H1 (cell line): ENCODE data around the gene CCDC93. TPM values are rescaled to one million over a fixed set of nuclear protein-coding genes. Genes with fewer than 3 reads are reported as not detected.

ENCODE experiments used
- CTCF ChIA-PET: fragments of 300-600 bp; sonication (Branson Sonifier 250); formaldehyde crosslinking; loops from one replicate; lab custom pipeline; 2021; ENCODE audit not compliant: partially characterized antibody; lab: Charles Lee
- POLR2A ChIA-PET: fragments of 300-600 bp; sonication (Branson Sonifier 250); formaldehyde crosslinking; loops from one replicate; lab custom pipeline; 2021; ENCODE audit warnings: inconsistent platforms; ENCODE audit not compliant: partially characterized antibody; lab: Charles Lee
- DNase-seq, 2 experiments: peaks; one replicate each; pipeline versions ENCODE4 v3.0.0 to v3.0.0-alpha.2; 2010 to 2022; ENCODE audit warnings: low spot score in 2 of 2, low read depth in 1 of 2, mixed read lengths in 1 of 2
- FAIRE-seq: peaks from 2 replicates; lab custom pipeline; 2011; peaks lifted over from hg19 to GRCh38; lab: Jason Lieb, UNC
- H2AFZ ChIP-seq: 2 replicates; pipeline ENCODE4 v1.8.1; 2012; ENCODE audit warnings: low read length, inconsistent platforms
- H2AK5ac ChIP-seq: 2 replicates; pipeline ENCODE4 v1.6.1; 2013; ENCODE audit warnings: low read depth, low read length
- H2BK120ac ChIP-seq: replicated peaks from 2 replicates; pipeline ENCODE3; 2013; ENCODE audit warnings: low read depth, low read length, inconsistent platforms
- H2BK12ac ChIP-seq: 2 replicates; pipeline ENCODE4 v1.6.1; 2013; ENCODE audit warnings: low read depth, low read length
- H2BK15ac ChIP-seq: 2 replicates; pipeline ENCODE4 v1.6.1; 2013; ENCODE audit warnings: low read length
- H2BK20ac ChIP-seq: 2 replicates; pipeline ENCODE4 v1.6.1; 2013; ENCODE audit warnings: low read length
- H2BK5ac ChIP-seq: 2 replicates; pipeline ENCODE4 v1.6.1; 2013; ENCODE audit warnings: low read depth, low read length
- H3K14ac ChIP-seq: 2 replicates; pipeline ENCODE4 v1.6.1; 2013; ENCODE audit warnings: inconsistent platforms; ENCODE audit not compliant: insufficient read length
- H3K18ac ChIP-seq: 2 replicates; pipeline ENCODE4 v1.6.1; 2013; ENCODE audit warnings: low read length; ENCODE audit errors: extremely low read depth
- H3K23ac ChIP-seq: 2 replicates; pipeline ENCODE4 v1.6.1; 2013; ENCODE audit warnings: inconsistent platforms; ENCODE audit not compliant: insufficient read length
- H3K23me2 ChIP-seq: 2 replicates; pipeline ENCODE4 v1.6.1; 2013; ENCODE audit warnings: low read depth, low read length
- H3K27ac ChIP-seq: 2 replicates; pipeline ENCODE4 v1.6.1; 2011; ENCODE audit warnings: low read depth, low read length, inconsistent platforms
- H3K27me3 ChIP-seq, 4 experiments: replicated peaks in 1 of 4; 1 replicate in 1 of 4; 2 replicates in 3 of 4; pipeline versions ENCODE4 v1.6.1 to v1.8.1; 2011 to 2013; ENCODE audit warnings: low read length in 3 of 4, mild to moderate bottlenecking in 3 of 4, inconsistent platforms in 2 of 4, mixed read lengths in 2 of 4, moderate library complexity in 1 of 4; ENCODE audit not compliant: control insufficient read depth in 3 of 4, insufficient read depth in 3 of 4; ENCODE audit errors: extremely low read depth in 1 of 4
- H3K36me3 ChIP-seq, 4 experiments: 2 replicates each; pipeline versions ENCODE4 v1.6.1 to v1.8.1; 2011 to 2013; ENCODE audit warnings: mild to moderate bottlenecking in 4 of 4, low read length in 3 of 4, moderate library complexity in 2 of 4, control low read depth in 1 of 4, inconsistent platforms in 1 of 4; ENCODE audit not compliant: insufficient read depth in 4 of 4, control insufficient read depth in 2 of 4
- H3K4ac ChIP-seq: replicated peaks from 2 replicates; pipeline ENCODE3; 2013; ENCODE audit warnings: low read length, low read depth, mixed read lengths, inconsistent platforms; ENCODE audit not compliant: insufficient read length
- H3K4me1 ChIP-seq, 4 experiments: replicated peaks in 1 of 4; 1 replicate in 1 of 4; 2 replicates in 3 of 4; pipeline versions ENCODE4 v1.6.1 to v1.8.1; 2011 to 2013; ENCODE audit warnings: low read length in 3 of 4, inconsistent platforms in 2 of 4, mixed read lengths in 1 of 4; ENCODE audit not compliant: insufficient read depth in 4 of 4, control insufficient read depth in 3 of 4
- H3K4me2 ChIP-seq, 2 experiments: 2 replicates each; pipeline versions ENCODE4 v1.6.1 to v1.8.1; 2011 to 2013; ENCODE audit warnings: low read depth in 2 of 2, low read length in 2 of 2, control low read depth in 1 of 2, inconsistent platforms in 1 of 2, mild to moderate bottlenecking in 1 of 2; ENCODE audit not compliant: insufficient read depth in 1 of 2
- H3K4me3 ChIP-seq, 4 experiments: fragments of 200-600, 300-600 bp in 1 of 4; sonication (generic), shearing (Covaris generic), sonication (Bioruptor Twin) in 1 of 4; 2 replicates each; pipeline versions ENCODE4 v1.5.1 to v1.8.1; 2011 to 2016; ENCODE audit warnings: low read length in 4 of 4, low read depth in 3 of 4, control low read depth in 2 of 4, inconsistent platforms in 2 of 4, mild to moderate bottlenecking in 2 of 4, mixed read lengths in 1 of 4, moderate library complexity in 1 of 4; ENCODE audit not compliant: insufficient read depth in 2 of 4; ENCODE audit errors: extremely low read depth in 1 of 4
- H3K56ac ChIP-seq: replicated peaks from 2 replicates; pipeline ENCODE3; 2013; ENCODE audit warnings: low read depth, mild to moderate bottlenecking, mixed read lengths, low read length, inconsistent platforms; ENCODE audit not compliant: insufficient read length
- H3K79me1 ChIP-seq: 2 replicates; pipeline ENCODE4 v1.6.1; 2013; ENCODE audit warnings: low read depth, low read length, control low read depth
- H3K79me2 ChIP-seq, 2 experiments: 2 replicates each; pipeline versions ENCODE4 v1.6.1 to v1.8.1; 2012 to 2013; ENCODE audit warnings: low read length in 2 of 2, mild to moderate bottlenecking in 2 of 2, inconsistent platforms in 1 of 2; ENCODE audit not compliant: insufficient read depth in 2 of 2, control insufficient read depth in 1 of 2
- H3K9ac ChIP-seq, 4 experiments: replicated peaks in 1 of 4; 1 replicate in 1 of 4; 2 replicates in 3 of 4; pipeline versions ENCODE4 v1.6.1 to v1.8.1; 2011 to 2013; ENCODE audit warnings: low read depth in 3 of 4, low read length in 3 of 4, control low read depth in 2 of 4, mild to moderate bottlenecking in 2 of 4, moderate library complexity in 2 of 4, inconsistent platforms in 1 of 4; ENCODE audit errors: extremely low read depth in 1 of 4
- H3K9me3 ChIP-seq, 2 experiments: 2 replicates each; pipeline versions ENCODE4 v1.6.1 to v1.8.1; 2012 to 2013; ENCODE audit warnings: mild to moderate bottlenecking in 2 of 2, moderate library complexity in 2 of 2, control low read depth in 1 of 2, inconsistent platforms in 1 of 2, low read depth in 1 of 2, low read length in 1 of 2, mixed read lengths in 1 of 2; ENCODE audit not compliant: insufficient read depth in 2 of 2
- H4K20me1 ChIP-seq, 2 experiments: replicated peaks in 1 of 2; 2 replicates each; pipeline versions ENCODE3 to v1.8.1; 2011 to 2013; ENCODE audit warnings: inconsistent platforms in 2 of 2, low read length in 2 of 2, mild to moderate bottlenecking in 1 of 2; ENCODE audit not compliant: insufficient read depth in 2 of 2, control insufficient read depth in 1 of 2
- H4K5ac ChIP-seq: 2 replicates; pipeline ENCODE4 v1.6.1; 2013; ENCODE audit warnings: low read length, low read depth, mixed read lengths, inconsistent platforms; ENCODE audit not compliant: insufficient read length
- H4K8ac ChIP-seq: 2 replicates; pipeline ENCODE4 v1.8.0; 2013; ENCODE audit warnings: mild to moderate bottlenecking, moderate library complexity, low read length, inconsistent platforms; ENCODE audit not compliant: insufficient read depth; ENCODE audit errors: extremely low read depth
- H4K91ac ChIP-seq: replicated peaks from 2 replicates; pipeline ENCODE3; 2013; ENCODE audit warnings: low read length, mixed read lengths, inconsistent platforms; ENCODE audit not compliant: insufficient read length
- CEBPB ChIP-seq: IDR thresholded peaks from 2 replicates; pipeline ENCODE4 v1.6.1; 2012; ENCODE audit warnings: low read depth, low read length
- EZH2 ChIP-seq: fragments of 200-600 bp; sonication (generic); IDR thresholded peaks from 2 replicates; pipeline ENCODE4 v1.7.1; 2012; ENCODE audit warnings: low read depth, mild to moderate bottlenecking, moderate library complexity, low read length, inconsistent platforms; ENCODE audit not compliant: severe bottlenecking
- POLR2A ChIP-seq, 2 experiments: IDR thresholded peaks; 1 replicate in 1 of 2; 2 replicates in 1 of 2; pipeline ENCODE4 v1.6.1; 2011; ENCODE audit warnings: low read depth in 2 of 2, low read length in 2 of 2, mild to moderate bottlenecking in 2 of 2; ENCODE audit errors: control extremely low read depth in 1 of 2
- USF2 ChIP-seq: IDR thresholded peaks from 2 replicates; pipeline ENCODE4 v1.6.1; 2011; ENCODE audit warnings: low read length, improper control_type of control experiment
- polyA plus RNA-seq, 7 experiments: library from polyadenylated mRNA; depleted of rRNA in 3 of 7; stranded (reverse) in 5 of 7; unstranded in 2 of 7; fragments of >200 nt in 5 of 7; fragments of 200-250 nt in 2 of 7; gene quantifications; 1 replicate in 5 of 7; 2 replicates in 1 of 7; 4 replicates in 1 of 7; pipeline versions ENCODE4 v1.2.1 to v1.2.3, GENCODE V29; 2011 to 2013; ENCODE audit warnings: missing spikeins in 2 of 7, mixed read lengths in 2 of 7
- total RNA-seq: library from RNA; stranded (reverse); fragmentation: NEBNext Ultra II Directional; extraction: Animal tissue kit (Norgen Biotek cat#: 25700); gene quantifications from 2 replicates; pipeline ENCODE4 v1.2.1, GENCODE V29; 2021

The CCDC93 gene
- total and polyA plus RNA-seq, 2 of the 8 experiments (the other 6 are each of a cell fraction or from before 2014, with no cell fraction given): 5.5 to 18.0 TPM

GRCh38 chr2:118062048-118062447 lies 48.2 kb upstream of the CCDC93 start:
- H4K20me1 ChIP-seq: no peaks in the 10 kb centered on the region
- H2AFZ ChIP-seq: no peak overlapping the region
- H2BK5ac ChIP-seq: no peak overlapping the region
- FAIRE-seq (no peak), DNase-seq (no peak)
- no peaks in the 10 kb centered on the region for H3K79me1 ChIP-seq
- no peak overlapping the region for H3K23ac ChIP-seq
- no peak overlapping the region for H4K8ac ChIP-seq
- no peaks in the 10 kb centered on the region for H3K79me2 ChIP-seq
- H3K36me3 ChIP-seq: no peaks in the 10 kb centered on the region
- H3K4me1 ChIP-seq: no peaks in the 10 kb centered on the region
- no peak overlapping the region for H2BK15ac ChIP-seq
- no peak overlapping the region for H2AK5ac ChIP-seq
- H4K5ac ChIP-seq: no peak overlapping the region
- no peak overlapping the region for H3K27ac ChIP-seq
- peaks cover 2% of the 10 kb centered on the region; the same call in 1 of the 2 replicates for H3K23me2 ChIP-seq
- H3K9ac ChIP-seq: no peak overlapping the region
- no peak overlapping the region for H3K4me2 ChIP-seq
- no peak overlapping the region for H3K56ac ChIP-seq
- no peak overlapping the region for H2BK120ac ChIP-seq
- H2BK12ac ChIP-seq: no peak overlapping the region
- no peak overlapping the region for H3K14ac ChIP-seq
- H3K18ac ChIP-seq: no peak overlapping the region
- no peak overlapping the region for H3K4ac ChIP-seq
- H3K4me3 ChIP-seq: no peak overlapping the region
- H2BK20ac ChIP-seq: no peak overlapping the region
- POLR2A ChIA-PET: no interaction called here
- H4K91ac ChIP-seq: no peak overlapping the region
- H3K9me3 ChIP-seq: no peaks in the 10 kb centered on the region
- CTCF ChIA-PET: interaction anchor here (0.6 to 12.2 kb wide), 12 partner anchors 8 to 266 kb away, joined by 3 to 147 read pairs (median 5); no protein-coding TSS in a partner anchor
- H3K27me3 ChIP-seq: peaks cover 0 to 2% (median 0%) of the 10 kb centered on the region in 4 experiments; a peak in 1 of 7 replicates
- TF ChIP-seq EZH2: no peak
- no peak for TF ChIP-seq POLR2A (IDR thresholded peaks at IDR 0.05; ENCODE audit: control extremely low read depth in 1 of 2, low read depth in 2 of 2, low read length in 2 of 2)
- no peak for TF ChIP-seq USF2
- no peak for TF ChIP-seq CEBPB
